ENCODE measurements around the gene IGFBP7.

Gene IGFBP7

GRCh38 chr4:56981795-56982201 lies 128.4 kb downstream of the IGFBP7 start:
- no peak for TF ChIP-seq CTCF (IDR thresholded peaks at IDR 0.05)
- no peaks in the 10 kb centered on the region for H3K9me3 ChIP-seq
- H3K4me3 ChIP-seq, result no peak overlapping the region
- H3K36me3 ChIP-seq, result peaks cover 13 to 17% (median 17%) of the 10 kb centered on the region in 3 donors
- DNase-seq, result no peak
- intact Hi-C loops (cut with DNase I; ENCODE audit: low total_unique reads), result no loop called here
- H3K4me1 ChIP-seq, result peaks cover 0 to 42% (median 24%) of the 10 kb centered on the region in 4 donors
- no peak overlapping the region for H3K27ac ChIP-seq
- H3K27me3 ChIP-seq, result no peaks in the 10 kb centered on the region
